Endothelial cell of umbilical vein (primary cell): ENCODE results near the gene HBP1. TPM values are rescaled to one million over a fixed set of nuclear protein-coding genes. Genes with fewer than 3 reads are reported as not detected.

Source experiments
- BruUV-seq: library from RNA; stranded (reverse); fragments of 400-500 nt; replicated peaks from 2 replicates; lab custom pipeline; 2021; lab: Mats Ljungman, UMichigan
- CTCF ChIA-PET: fragments of 300-600, 350-600 bp; sonication (Branson Sonifier 250); formaldehyde crosslinking; loops from one replicate; lab custom pipeline; 2021; ENCODE audit warnings: antibody characterized with exemption, inconsistent platforms; lab: Charles Lee
- POLR2A ChIA-PET: fragments of 300-600, 350-600 bp; sonication (Branson Sonifier 250); formaldehyde crosslinking; loops from one replicate; lab custom pipeline; 2021; ENCODE audit warnings: antibody characterized with exemption, inconsistent platforms; lab: Charles Lee
- DNase-seq: peaks from one replicate; pipeline ENCODE4 v3.0.0-alpha.2; 2011; ENCODE audit warnings: low read depth, low spot score
- FAIRE-seq: peaks from 2 replicates; lab custom pipeline; 2011; peaks lifted over from hg19 to GRCh38; lab: Jason Lieb, UNC
- H2AFZ ChIP-seq: 2 replicates; pipeline ENCODE4 v1.6.0; 2012; ENCODE audit warnings: low read depth, low read length, control low read depth, inconsistent platforms
- H3K27ac ChIP-seq: 2 replicates; pipeline ENCODE4 v1.5.1; 2011; ENCODE audit warnings: low read depth, mild to moderate bottlenecking, control low read depth, low read length, moderate library complexity; ENCODE audit not compliant: insufficient read depth
- H3K27me3 ChIP-seq, 2 experiments: 2 replicates each; pipeline versions ENCODE4 v1.6.0 to v1.6.1; 2011; ENCODE audit warnings: low read length in 2 of 2, mixed read lengths in 1 of 2; ENCODE audit not compliant: control insufficient read depth in 2 of 2, insufficient read depth in 2 of 2
- H3K36me3 ChIP-seq, 2 experiments: 2 replicates in 1 of 2; 3 replicates in 1 of 2; pipeline ENCODE4 v1.5.1; 2011; ENCODE audit warnings: low read length in 2 of 2, mild to moderate bottlenecking in 1 of 2, moderate library complexity in 1 of 2; ENCODE audit not compliant: control insufficient read depth in 2 of 2, insufficient read depth in 2 of 2; ENCODE audit errors: extremely low read depth in 1 of 2
- H3K4me1 ChIP-seq: 3 replicates; pipeline ENCODE4 v1.5.1; 2011; ENCODE audit warnings: mild to moderate bottlenecking, low read length; ENCODE audit not compliant: control insufficient read depth, insufficient read depth; ENCODE audit errors: extremely low read depth
- H3K4me2 ChIP-seq: 2 replicates; pipeline ENCODE4 v1.6.1; 2011; ENCODE audit warnings: low read length, control low read depth, mixed read lengths; ENCODE audit not compliant: insufficient read depth
- H3K4me3 ChIP-seq, 3 experiments: fragments of 200-600 bp in 1 of 3; sonication (generic), shearing (Covaris generic) in 1 of 3; replicated peaks in 1 of 3; 2 replicates each; pipeline ENCODE4 v1.5.1; 2011 to 2016; ENCODE audit warnings: control low read depth in 3 of 3, low read length in 3 of 3, mild to moderate bottlenecking in 2 of 3, inconsistent platforms in 1 of 3, low read depth in 1 of 3, moderate library complexity in 1 of 3; ENCODE audit not compliant: insufficient read depth in 1 of 3
- H3K79me2 ChIP-seq: 2 replicates; pipeline ENCODE4 v1.6.0; 2012; ENCODE audit warnings: low read length, inconsistent platforms; ENCODE audit not compliant: control insufficient read depth, insufficient read depth
- H3K9ac ChIP-seq: replicated peaks from 2 replicates; pipeline ENCODE3; 2011; ENCODE audit warnings: low read length, control low read depth; ENCODE audit not compliant: insufficient read depth; ENCODE audit errors: extremely low read depth
- H3K9me1 ChIP-seq: replicated peaks from 3 replicates; pipeline ENCODE4 v1.6.0; 2011; ENCODE audit warnings: mild to moderate bottlenecking, low read length; ENCODE audit not compliant: control insufficient read depth, insufficient read depth; ENCODE audit errors: extremely low read depth
- H3K9me3 ChIP-seq: replicated peaks from 2 replicates; pipeline ENCODE4 v1.5.1; 2012; ENCODE audit warnings: low read length, inconsistent platforms; ENCODE audit not compliant: control insufficient read depth, insufficient read depth
- H4K20me1 ChIP-seq: replicated peaks from 2 replicates; pipeline ENCODE3; 2011; ENCODE audit warnings: mild to moderate bottlenecking, low read length; ENCODE audit not compliant: control insufficient read depth, insufficient read depth; ENCODE audit errors: extremely low read depth
- CTCF ChIP-seq, 2 donors: IDR thresholded peaks; 1 replicate in 1 of 2; 2 replicates in 1 of 2; pipeline ENCODE4 v1.5.1; 2011; ENCODE audit warnings: low read length in 2 of 2, mild to moderate bottlenecking in 2 of 2, moderate library complexity in 2 of 2, control low read depth in 1 of 2, inconsistent platforms in 1 of 2, low read depth in 1 of 2; ENCODE audit not compliant: insufficient read depth in 1 of 2; ENCODE audit errors: extremely low read depth in 1 of 2
- EZH2 ChIP-seq: IDR thresholded peaks from 2 replicates; pipeline ENCODE4 v1.6.1; 2012; ENCODE audit warnings: borderline replicate concordance, low read depth, mild to moderate bottlenecking, moderate library complexity, low read length, inconsistent platforms; ENCODE audit not compliant: severe bottlenecking
- FOS ChIP-seq: IDR thresholded peaks from 2 replicates; pipeline ENCODE4 v1.6.1; 2011; ENCODE audit warnings: mild to moderate bottlenecking, low read length, moderate library complexity, borderline replicate concordance; ENCODE audit not compliant: insufficient read depth
- GATA2 ChIP-seq: IDR thresholded peaks from 2 replicates; pipeline ENCODE4 v1.7.0; 2011; ENCODE audit warnings: low read depth, mild to moderate bottlenecking, moderate library complexity, mixed read lengths, low read length; ENCODE audit not compliant: insufficient read length, insufficient read depth
- JUN ChIP-seq: IDR thresholded peaks from 2 replicates; pipeline ENCODE4 v1.6.1; 2011; ENCODE audit warnings: borderline replicate concordance, low read depth; ENCODE audit not compliant: insufficient read length, insufficient read depth
- MAX ChIP-seq: IDR thresholded peaks from 2 replicates; pipeline ENCODE4 v1.6.1; 2011; ENCODE audit not compliant: insufficient read depth, insufficient read length
- MYC ChIP-seq: IDR thresholded peaks from one replicate; pipeline ENCODE4 v1.6.1; 2011; ENCODE audit warnings: mild to moderate bottlenecking, low read depth, low read length
- POLR2A ChIP-seq: IDR thresholded peaks from 2 replicates; pipeline ENCODE4 v1.6.1; 2012; ENCODE audit warnings: low read depth, mild to moderate bottlenecking, control low read depth, low read length
- POLR2AphosphoS5 ChIP-seq: IDR thresholded peaks from 2 replicates; pipeline ENCODE4 v1.6.1; 2012; ENCODE audit warnings: low read depth, mild to moderate bottlenecking, control low read depth, low read length, moderate library complexity; ENCODE audit not compliant: insufficient read depth
- dilution Hi-C: fragments of 300-500 bp; cut with MboI; formaldehyde crosslinking; loops from one replicate; pipeline ENCODE4 v1.15.0; 2019; ENCODE audit warnings: low sequenced_read_pairs; ENCODE audit not compliant: extremely low pct_ligation_motif_present
- intact Hi-C: fragments of 100-400 bp; cut with micrococcal nuclease; formaldehyde crosslinking; loops from one replicate; pipeline ENCODE4 v1.10.0; 2022
- polyA plus RNA-seq, 4 experiments: library from polyadenylated mRNA; depleted of rRNA in 3 of 4; stranded (reverse) in 3 of 4; unstranded in 1 of 4; fragments of >200 nt; gene quantifications; 2 replicates each; pipeline versions ENCODE4 v1.2.1 to v1.2.3, GENCODE V29; 2011 to 2012; ENCODE audit warnings: missing spikeins in 1 of 4
- total RNA-seq: library from RNA; stranded (reverse); gene quantifications from 2 replicates; pipeline ENCODE4 v1.2.3, GENCODE V29; 2021

Gene HBP1
- total and polyA plus RNA-seq, 2 donors (not counting 3 experiments of a cell fraction or from before 2014, with no cell fraction given), result 49.6 to 63.4 TPM

- Histone ChIP-seq H3K36me3 (peaks cover 6 to 11% of the 10 kb centered on the region in 2 experiments), H3K27me3 (no peaks in the 10 kb centered on the region), H3K4me2 (no peak overlapping the region), H3K79me2 (no peaks in the 10 kb centered on the region), H3K9me1 (no peaks in the 10 kb centered on the region), H4K20me1 (peaks cover 2% of the 10 kb centered on the region), H3K9me3 (no peaks in the 10 kb centered on the region), H3K27ac (no peak overlapping the region), H3K4me3 (no peak overlapping the region), H2AFZ (no peak overlapping the region), H3K9ac (no peak overlapping the region), H3K4me1 (no peaks in the 10 kb centered on the region)
- DNase-seq (no peak), FAIRE-seq (no peak)
- intact Hi-C loops (no loop called here), dilution Hi-C loops (no loop called here)
- ChIA-PET POLR2A (no interaction called here), CTCF (interaction anchor here (1.3 kb wide), 1 partner anchor 295 kb away, joined by 3 read pairs; no protein-coding TSS in a partner anchor)
- no peak for TF ChIP-seq POLR2A
- TF ChIP-seq MYC, result no peak
- TF ChIP-seq FOS, result no peak
- TF ChIP-seq POLR2AphosphoS5, result no peak
- TF ChIP-seq MAX, result no peak
- TF ChIP-seq CTCF (IDR thresholded peaks at IDR 0.05; ENCODE audit: extremely low read depth in 1 of 2, insufficient read depth in 1 of 2, low read depth in 1 of 2, low read length in 2 of 2), result no peak
- TF ChIP-seq GATA2, result no peak
- TF ChIP-seq JUN, result no peak
- no peak for TF ChIP-seq EZH2
- BruUV-seq, result no TSS peak
Observed at GRCh38 chr7:107206136-107206535, 37.3 kb downstream of the HBP1 start.
